Activated CD8-positive, alpha-beta memory T cell treated with anti-CD3 and anti-CD28 coated beads for 4 hours (primary cell): ENCODE results near the gene NOTCH3.

Source experiments
- DNase-seq, 2 donors: peaks; one replicate each; pipeline ENCODE4 v3.0.0-alpha.2; 2020; ENCODE audit warnings: low read depth in 2 of 2

NOTCH3 gene

GRCh38 chr19:15200553-15201364 lies at the start of gene NOTCH3:
Gene NOTCH3 (minus strand): TSS chr19:15200995. CDS start chr19:15200905, 90 bp downstream.
- DNase-seq: no peak

- no peak for DNase-seq
Observed at GRCh38 chr19:15250640-15250993, 49.8 kb upstream of the NOTCH3 start.

- no peak for DNase-seq
Observed at GRCh38 chr19:15249972-15250639, 49.3 kb upstream of the NOTCH3 start.

- no peak for DNase-seq
Observed at GRCh38 chr19:15249528-15249874, 48.7 kb upstream of the NOTCH3 start.

- no peak for DNase-seq
Observed at GRCh38 chr19:15248648-15249527, 48.1 kb upstream of the NOTCH3 start.

- no peak for DNase-seq
Observed at GRCh38 chr19:15248106-15248505, 47.3 kb upstream of the NOTCH3 start.

GRCh38 chr19:15247107-15248014 lies 46.6 kb upstream of the NOTCH3 start:
- DNase-seq: no peak

- no peak for DNase-seq
Observed at GRCh38 chr19:15246198-15246481, 45.3 kb upstream of the NOTCH3 start.

GRCh38 chr19:15245370-15246197 lies 44.8 kb upstream of the NOTCH3 start:
- no peak for DNase-seq

GRCh38 chr19:15244808-15245207 lies 44.0 kb upstream of the NOTCH3 start:
- DNase-seq: no peak

GRCh38 chr19:15244106-15244803 lies 43.5 kb upstream of the NOTCH3 start:
- no peak for DNase-seq

- no peak for DNase-seq
Observed at GRCh38 chr19:15243236-15243957, 42.6 kb upstream of the NOTCH3 start.

- no peak for DNase-seq
Observed at GRCh38 chr19:15241259-15241910, 40.6 kb upstream of the NOTCH3 start.

GRCh38 chr19:15240515-15240914 lies 39.7 kb upstream of the NOTCH3 start:
- no peak for DNase-seq

- no peak for DNase-seq
Observed at GRCh38 chr19:15239337-15239949, 38.6 kb upstream of the NOTCH3 start.

GRCh38 chr19:15238639-15239155 lies 37.9 kb upstream of the NOTCH3 start:
- no peak for DNase-seq

GRCh38 chr19:15237759-15238638 lies 37.2 kb upstream of the NOTCH3 start:
- no peak for DNase-seq
